PC-9 (cell line): ENCODE data around the gene ITK. TPM values are rescaled to one million over a fixed set of nuclear protein-coding genes. Genes with fewer than 3 reads are reported as not detected.

ENCODE experiments used
- BruUV-seq: library from RNA; stranded (reverse); fragments of 400-500 nt; replicated peaks from 2 replicates; lab custom pipeline; 2021; lab: Mats Ljungman, UMichigan
- CTCF ChIA-PET: fragments of 300-600 bp; sonication (Branson Sonifier 250); formaldehyde crosslinking; loops from one replicate; lab custom pipeline; 2022; ENCODE audit warnings: antibody characterized with exemption; lab: Charles Lee
- POLR2A ChIA-PET: fragments of 300-600 bp; sonication (Branson Sonifier 250); formaldehyde crosslinking; loops from one replicate; lab custom pipeline; 2022; ENCODE audit warnings: antibody characterized with exemption; ENCODE audit not compliant: unreplicated experiment; lab: Charles Lee
- DNase-seq, 2 experiments: peaks; one replicate each; pipeline versions ENCODE4 v3.0.0 to v3.0.0-alpha.2; 2015 to 2022; ENCODE audit warnings: mixed read lengths in 1 of 2
- H2AFZ ChIP-seq: fragments of 200-600 bp; sonication (generic); 2 replicates; pipeline ENCODE4 v1.8.1; 2017; ENCODE audit warnings: antibody characterized with exemption
- H3F3A ChIP-seq: fragments of 200-600 bp; sonication (generic); 2 replicates; pipeline ENCODE4 v1.8.1; 2017; ENCODE audit warnings: antibody characterized with exemption, mild to moderate bottlenecking, low read depth; ENCODE audit not compliant: insufficient read depth
- H3K27ac ChIP-seq: fragments of 200-600 bp; sonication (generic); 2 replicates; pipeline ENCODE4 v1.6.1; 2016; ENCODE audit warnings: mixed run types
- H3K27me3 ChIP-seq: fragments of 200-600 bp; sonication (generic); 2 replicates; pipeline ENCODE4 v1.6.1; 2016; ENCODE audit warnings: low read depth, mixed run types; ENCODE audit not compliant: insufficient read depth
- H3K36me3 ChIP-seq: fragments of 200-600 bp; sonication (generic); 2 replicates; pipeline ENCODE4 v1.6.1; 2016; ENCODE audit warnings: low read depth, mixed run types
- H3K4me1 ChIP-seq: fragments of 200-600 bp; sonication (generic); replicated peaks from 2 replicates; pipeline ENCODE4 v1.6.1; 2016; ENCODE audit warnings: mixed run types; ENCODE audit not compliant: insufficient read depth
- H3K4me2 ChIP-seq: fragments of 200-600 bp; sonication (generic); 2 replicates; pipeline ENCODE4 v1.6.1; 2017; ENCODE audit warnings: mixed run types
- H3K4me3 ChIP-seq: fragments of 200-600 bp; sonication (generic); 2 replicates; pipeline ENCODE4 v1.6.1; 2016; ENCODE audit warnings: mixed run types
- H3K79me2 ChIP-seq: fragments of 200-600 bp; sonication (generic); 2 replicates; pipeline ENCODE4 v1.6.1; 2017; ENCODE audit warnings: low read depth, mixed run types
- H3K9me2 ChIP-seq: fragments of 200-600 bp; sonication (generic); 2 replicates; pipeline ENCODE4 v1.8.1; 2017; ENCODE audit warnings: mild to moderate bottlenecking; ENCODE audit not compliant: insufficient read depth
- H3K9me3 ChIP-seq: fragments of 200-600 bp; sonication (generic); 2 replicates; pipeline ENCODE4 v1.8.1; 2016; ENCODE audit warnings: low read depth; ENCODE audit not compliant: insufficient read depth
- H4K20me1 ChIP-seq: fragments of 200-600 bp; sonication (generic); 2 replicates; pipeline ENCODE4 v1.8.1; 2017; ENCODE audit not compliant: insufficient read depth
- CTCF ChIP-seq: fragments of 200-600 bp; sonication (generic); conservative IDR thresholded peaks from 2 replicates; pipeline ENCODE4 v1.6.1; 2017; ENCODE audit warnings: mixed run types, antibody characterized with exemption, mild to moderate bottlenecking, moderate library complexity
- EZH2 ChIP-seq: fragments of 200-600 bp; sonication (generic); IDR thresholded peaks from 2 replicates; pipeline ENCODE4 v1.8.0; 2017; ENCODE audit warnings: antibody characterized with exemption, low read depth
- intact Hi-C: fragments of 100-400 bp; cut with micrococcal nuclease; formaldehyde crosslinking; loops from one replicate; pipeline ENCODE4 v1.10.0; 2022; ENCODE audit not compliant: unreplicated experiment
- total RNA-seq: library from RNA; stranded (reverse); gene quantifications from 2 replicates; pipeline ENCODE4 v1.2.3, GENCODE V29; 2021

ITK gene
- total RNA-seq, 1 experiment from 2014 or later = not detected

- DNase-seq = no peak
- Histone ChIP-seq H4K20me1 (no peaks in the 10 kb centered on the region), H3K9me2 (no peaks in the 10 kb centered on the region), H3K36me3 (no peaks in the 10 kb centered on the region), H3K27me3 (peaks cover 85% of the 10 kb centered on the region), H2AFZ (no peak within 1 kb of the TSS), H3K9me3 (no peaks in the 10 kb centered on the region), H3K79me2 (no peaks in the 10 kb centered on the region), H3K4me3 (no peak within 1 kb of the TSS), H3K4me2 (no peak within 1 kb of the TSS), H3K27ac (no peak within 1 kb of the TSS), H3F3A (no peaks in the 10 kb centered on the region), H3K4me1 (no peaks in the 10 kb centered on the region)
- no peak for TF ChIP-seq CTCF
- TF ChIP-seq EZH2 = no peak
- BruUV-seq = no TSS peak
- ChIA-PET CTCF (no interaction called here), POLR2A (no interaction called here)
- intact Hi-C loops = no loop called here
These were observed 14.1 kb upstream of the ITK start, which contains the start of gene GARIN3 for GRCh38 chr5:157166214-157167213. TSS of gene GARIN3 (minus strand) at chr5:157166264. CDS start at chr5:157166168, 96 bp downstream.

- H3K4me1 ChIP-seq = no peaks in the 10 kb centered on the region
- no peak overlapping the region for H3K4me3 ChIP-seq
- DNase-seq = no peak
- H2AFZ ChIP-seq = no peak overlapping the region
- no peaks in the 10 kb centered on the region for H4K20me1 ChIP-seq
- no TSS peak for BruUV-seq
- H3F3A ChIP-seq = no peaks in the 10 kb centered on the region
- ChIA-PET CTCF (no interaction called here), POLR2A (no interaction called here)
- no peaks in the 10 kb centered on the region for H3K9me3 ChIP-seq
- no peak overlapping the region for H3K4me2 ChIP-seq
- TF ChIP-seq EZH2 = no peak
- TF ChIP-seq CTCF = no peak
- no peaks in the 10 kb centered on the region for H3K9me2 ChIP-seq
- no peaks in the 10 kb centered on the region for H3K36me3 ChIP-seq
- H3K79me2 ChIP-seq = no peaks in the 10 kb centered on the region
- H3K27ac ChIP-seq = no peak overlapping the region
- peaks cover 85% of the 10 kb centered on the region for H3K27me3 ChIP-seq
- intact Hi-C loops = no loop called here
These were observed 13.4 kb upstream of the ITK start for GRCh38 chr5:157167214-157167621.

GRCh38 chr5:157168286-157168685, 12.4 kb upstream of the ITK start:
- intact Hi-C loops = no loop called here
- Histone ChIP-seq H3K36me3 (no peaks in the 10 kb centered on the region), H3K4me3 (no peak overlapping the region), H3K4me1 (no peaks in the 10 kb centered on the region), H3K27me3 (peaks cover 85% of the 10 kb centered on the region), H3K27ac (no peak overlapping the region), H3K9me3 (no peaks in the 10 kb centered on the region), H3K4me2 (no peak overlapping the region), H3K9me2 (no peaks in the 10 kb centered on the region), H3K79me2 (no peaks in the 10 kb centered on the region), H2AFZ (no peak overlapping the region), H4K20me1 (no peaks in the 10 kb centered on the region), H3F3A (no peaks in the 10 kb centered on the region)
- TF ChIP-seq EZH2 (no peak), CTCF (no peak)
- no TSS peak for BruUV-seq
- ChIA-PET POLR2A (no interaction called here), CTCF (no interaction called here)
- DNase-seq = no peak
